Measurements from ENCODE around the gene OR51I1. TPM values are rescaled to one million over a fixed set of nuclear protein-coding genes. Genes with fewer than 3 reads are reported as not detected.

OR51I1 gene
- total RNA-seq, 1 experiment from 2014 or later: 23.1 TPM

- no peak for TF ChIP-seq ZBTB33 (IDR thresholded peaks at IDR 0.05; ENCODE audit: extremely low read depth, insufficient replicate concordance, low read length)
These were observed 42.4 kb downstream of the OR51I1 start (continued) for GRCh38 chr11:5398936-5399335.

- BruUV-seq (replicated peaks): no TSS peak
- TF ChIP-seq EGR1 (IDR thresholded peaks at IDR 0.05; ENCODE audit: low read depth): no peak
- no peak for TF ChIP-seq TCF7L2 (IDR thresholded peaks at IDR 0.05; ENCODE audit: borderline replicate concordance, extremely low read depth, insufficient read depth, insufficient read length)
- peak; percentile 36; the same call in 1 of the 2 replicates for TF ChIP-seq SIN3A (IDR thresholded peaks at IDR 0.05; ENCODE audit: low read depth)
- TF ChIP-seq FOSL1 (IDR thresholded peaks at IDR 0.05; ENCODE audit: low read depth): no peak
- H3K9me2 ChIP-seq (ENCODE audit: insufficient read depth): no peaks in the 10 kb centered on the region
- H3K27ac ChIP-seq (ENCODE audit: low read depth, low read length): no peak overlapping the region
- ChIA-PET POLR2A (no interaction called here), CTCF (no interaction called here), RAD21 (ENCODE audit: low non-redundant PET in 1 of 2, low total read pairs in 2 of 2, uncharacterized antibody in 2 of 2, unreplicated experiment in 2 of 2) (no interaction called here)
- DNase-seq (ENCODE audit: low read depth, low spot score) (no peak), ATAC-seq (no peak)
- peaks cover 85% of the 10 kb centered on the region for H3K79me2 ChIP-seq (ENCODE audit: insufficient read depth, low read length)
- H3K4me1 ChIP-seq (ENCODE audit: control insufficient read depth in 1 of 2, insufficient read depth in 2 of 2, low read length in 2 of 2): peaks cover 0 to 18% of the 10 kb centered on the region in 2 experiments; a peak in 1 of 4 replicates
- H3K4me2 ChIP-seq (ENCODE audit: low read length): no peak overlapping the region
- H3K27me3 ChIP-seq (ENCODE audit: insufficient read depth, low read length): no peaks in the 10 kb centered on the region
- peaks cover 40% of the 10 kb centered on the region; the same call in 1 of the 2 replicates for H4K20me1 ChIP-seq (ENCODE audit: insufficient read depth)
- intact Hi-C loops (cut with micrococcal nuclease): no loop called here
- H3K4me3 ChIP-seq (replicated peaks in 1 of 2; ENCODE audit: low read depth in 1 of 2, low read length in 2 of 2): no peak overlapping the region
- no peaks in the 10 kb centered on the region for H3K9me3 ChIP-seq (ENCODE audit: control insufficient read depth in 1 of 2, insufficient read depth in 1 of 2, low read depth in 1 of 2, low read length in 2 of 2)
- H2AFZ ChIP-seq (ENCODE audit: low read depth, low read length, poor library complexity, severe bottlenecking): no peak overlapping the region
- H3K36me3 ChIP-seq (ENCODE audit: control insufficient read depth in 1 of 2, insufficient read depth in 2 of 2, low read length in 2 of 2): peaks cover 5 to 57% of the 10 kb centered on the region in 2 experiments; a peak in 3 of 4 replicates
- no peak overlapping the region for H3K9ac ChIP-seq (ENCODE audit: low read length)
These were observed 47.2 kb downstream of the OR51I1 start for GRCh38 chr11:5394091-5394490.

Other genes with a start within 250 kb of the OR51I1 start
- gene OR51V1, start 240.8 kb downstream of the OR51I1 start, total RNA-seq (2021; ENCODE audit: unreplicated experiment): not detected
- gene HBB, start 214.4 kb downstream of the OR51I1 start, total RNA-seq (2021; ENCODE audit: unreplicated experiment): not detected
- not detected for gene HBD, start 207.0 kb downstream of the OR51I1 start, total RNA-seq (2021; ENCODE audit: unreplicated experiment)
- gene HBG1, start 191.7 kb downstream of the OR51I1 start, total RNA-seq (2021; ENCODE audit: unreplicated experiment): 3.6 TPM
- gene HBG2, start 186.7 kb downstream of the OR51I1 start, total RNA-seq (2021; ENCODE audit: unreplicated experiment): 48.1 TPM
- gene HBE1, start 171.6 kb downstream of the OR51I1 start, total RNA-seq (2021; ENCODE audit: unreplicated experiment): 212 TPM
- 43.7 TPM for gene OR51B4, start 139.6 kb downstream of the OR51I1 start, total RNA-seq (2021; ENCODE audit: unreplicated experiment)
- gene OR51B2, start 117.2 kb downstream of the OR51I1 start, total RNA-seq (2021; ENCODE audit: unreplicated experiment): 17.1 TPM
- gene OR51B5, start 98.0 kb downstream of the OR51I1 start, total RNA-seq (2021; ENCODE audit: unreplicated experiment): 140 TPM
- not detected for gene OR51B6, start 90.0 kb downstream of the OR51I1 start, total RNA-seq (2021; ENCODE audit: unreplicated experiment)
- gene OR51M1, start 57.7 kb downstream of the OR51I1 start, total RNA-seq (2021; ENCODE audit: unreplicated experiment): not detected
- not detected for gene OR51Q1, start 19.4 kb downstream of the OR51I1 start, total RNA-seq (2021; ENCODE audit: unreplicated experiment)
- not detected for gene OR51I2, start 7.8 kb upstream of the OR51I1 start, total RNA-seq (2021; ENCODE audit: unreplicated experiment)
- gene OR52D1, start 47.2 kb upstream of the OR51I1 start, total RNA-seq (2021; ENCODE audit: unreplicated experiment): not detected
- gene UBQLN3, start 68.4 kb upstream of the OR51I1 start, total RNA-seq (2021; ENCODE audit: unreplicated experiment): not detected
- gene UBQLNL, start 75.2 kb upstream of the OR51I1 start, total RNA-seq (2021; ENCODE audit: unreplicated experiment): not detected
- not detected for gene OR52H1, start 107.0 kb upstream of the OR51I1 start, total RNA-seq (2021; ENCODE audit: unreplicated experiment)
- not detected for gene OR52B6, start 139.4 kb upstream of the OR51I1 start, total RNA-seq (2021; ENCODE audit: unreplicated experiment)
- gene TRIM6, start 155.1 kb upstream of the OR51I1 start, total RNA-seq (2021; ENCODE audit: unreplicated experiment): 3.0 TPM
- 0.42 TPM for gene TRIM34, start 183.5 kb upstream of the OR51I1 start, total RNA-seq (2021; ENCODE audit: unreplicated experiment)
- 13.7 TPM for gene TRIM5, start 243.6 kb upstream of the OR51I1 start, total RNA-seq (2021; ENCODE audit: unreplicated experiment)
- gene TRIM22, start 248.3 kb upstream of the OR51I1 start, total RNA-seq (2021; ENCODE audit: unreplicated experiment): 0.61 TPM

All from HCT116 (cell line).